GM12878 (cell line): ENCODE results near the gene EPS8. TPM values are rescaled to one million over a fixed set of nuclear protein-coding genes. Genes with fewer than 3 reads are reported as not detected.

Source experiments
- ATF7 ChIP-seq: fragments of 450-650 bp; IDR thresholded peaks from 2 replicates; pipeline ENCODE4 v1.6.1; 2016; ENCODE audit warnings: low read depth, mild to moderate bottlenecking
- BMI1 ChIP-seq: fragments of 450-650 bp; IDR thresholded peaks from 2 replicates; pipeline ENCODE4 v1.6.1; 2016; ENCODE audit warnings: mild to moderate bottlenecking, moderate library complexity, borderline replicate concordance
- CBX3 ChIP-seq: fragments of 200-600 bp; sonication (generic); IDR thresholded peaks from 2 replicates; pipeline ENCODE4 v1.6.1; 2016; ENCODE audit warnings: low read depth, borderline replicate concordance
- YY1 ChIP-seq: IDR thresholded peaks from 2 replicates; pipeline ENCODE4 v1.6.1; 2011; ENCODE audit warnings: low read depth, mild to moderate bottlenecking, low read length
- ZBED1 ChIP-seq: IDR thresholded peaks from 2 replicates; pipeline ENCODE4 v1.6.1; 2016; ENCODE audit warnings: borderline replicate concordance
- ZNF24 ChIP-seq: fragments of 450-650 bp; IDR thresholded peaks from 2 replicates; pipeline ENCODE4 v1.6.1; 2017; ENCODE audit warnings: antibody characterized with exemption, mild to moderate bottlenecking
- polyA plus RNA-seq, 11 experiments: library from polyadenylated mRNA; depleted of rRNA in 4 of 11; unstranded in 6 of 11; stranded (reverse) in 5 of 11; fragments of >200 nt; fragmentation: Nextera tagmentation in 4 of 11; fragmentation: Illumina TruSeq in 1 of 11; extraction: Ambion mirVana in 4 of 11; extraction: Trizol in 1 of 11; gene quantifications; 1 replicate in 1 of 11; 2 replicates in 10 of 11; pipeline versions ENCODE4 v1.2.1 to v1.2.3, GENCODE V29; 2011 to 2016; ENCODE audit warnings: inconsistent platforms in 2 of 11, missing spikeins in 2 of 11, low read depth in 1 of 11
- total RNA-seq, 4 experiments: library from RNA; depleted of rRNA in 3 of 4; stranded (reverse); fragments of >200 nt in 3 of 4; fragmentation: Illumina TruSeq in 1 of 4; extraction: Trizol in 1 of 4; gene quantifications; 2 replicates each; pipeline versions ENCODE4 v1.2.1 to v1.2.3, GENCODE V29; 2013 to 2021
- TF ChIP-seq, protein P1 (sequence below): fragments of 450-650 bp; IDR thresholded peaks from 2 replicates; pipeline ENCODE4 v1.6.1; 2017; ENCODE audit warnings: mild to moderate bottlenecking, moderate library complexity
- TF ChIP-seq, protein P2 (sequence below): fragments of 450-650 bp; IDR thresholded peaks from 2 replicates; pipeline ENCODE4 v1.6.1; 2017; ENCODE audit warnings: antibody characterized with exemption, mild to moderate bottlenecking, moderate library complexity
- TF ChIP-seq, protein P3 (sequence below): fragments of 450-650 bp; IDR thresholded peaks from 2 replicates; pipeline ENCODE4 v1.6.1; 2017; ENCODE audit warnings: borderline replicate concordance

The EPS8 gene
- total and polyA plus RNA-seq, 10 of the 15 experiments (the other 5 are each of a cell fraction or from before 2014, with no cell fraction given), result 1.3 to 127 (median 3.4) TPM

DNA sequence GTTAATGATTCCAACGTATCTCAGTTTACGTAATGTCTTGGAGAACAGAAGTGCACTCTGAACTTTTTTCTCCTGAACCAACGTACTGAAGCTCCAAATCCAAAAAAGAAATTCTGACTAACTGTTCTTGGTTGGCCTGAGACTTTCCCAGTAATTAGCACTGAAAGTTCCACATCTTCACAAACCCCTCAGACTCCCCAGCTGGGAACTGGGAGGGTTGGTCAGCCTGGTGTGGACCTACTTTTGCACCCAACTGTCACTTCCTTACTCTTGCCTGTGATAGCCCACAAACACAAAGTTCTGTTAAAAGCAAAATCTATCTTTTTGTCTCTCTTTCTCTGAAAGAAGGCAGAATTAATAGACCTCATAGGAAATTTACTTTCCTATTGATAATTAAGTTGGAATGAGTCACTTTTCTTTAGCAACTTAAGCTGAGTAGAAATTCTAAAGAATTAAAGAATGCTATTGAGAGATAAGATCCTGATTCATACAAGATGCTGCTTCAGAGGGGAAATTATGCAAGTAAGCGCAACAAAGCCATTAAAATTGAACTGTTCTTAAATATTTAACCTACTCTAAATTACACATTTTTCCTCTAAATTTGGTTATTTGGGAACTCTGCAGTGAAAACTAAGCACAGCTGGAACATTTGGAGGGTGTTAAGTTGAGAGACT is 155.0 kb downstream of the EPS8 start (continued):
- TF ChIP-seq, protein P1, sequence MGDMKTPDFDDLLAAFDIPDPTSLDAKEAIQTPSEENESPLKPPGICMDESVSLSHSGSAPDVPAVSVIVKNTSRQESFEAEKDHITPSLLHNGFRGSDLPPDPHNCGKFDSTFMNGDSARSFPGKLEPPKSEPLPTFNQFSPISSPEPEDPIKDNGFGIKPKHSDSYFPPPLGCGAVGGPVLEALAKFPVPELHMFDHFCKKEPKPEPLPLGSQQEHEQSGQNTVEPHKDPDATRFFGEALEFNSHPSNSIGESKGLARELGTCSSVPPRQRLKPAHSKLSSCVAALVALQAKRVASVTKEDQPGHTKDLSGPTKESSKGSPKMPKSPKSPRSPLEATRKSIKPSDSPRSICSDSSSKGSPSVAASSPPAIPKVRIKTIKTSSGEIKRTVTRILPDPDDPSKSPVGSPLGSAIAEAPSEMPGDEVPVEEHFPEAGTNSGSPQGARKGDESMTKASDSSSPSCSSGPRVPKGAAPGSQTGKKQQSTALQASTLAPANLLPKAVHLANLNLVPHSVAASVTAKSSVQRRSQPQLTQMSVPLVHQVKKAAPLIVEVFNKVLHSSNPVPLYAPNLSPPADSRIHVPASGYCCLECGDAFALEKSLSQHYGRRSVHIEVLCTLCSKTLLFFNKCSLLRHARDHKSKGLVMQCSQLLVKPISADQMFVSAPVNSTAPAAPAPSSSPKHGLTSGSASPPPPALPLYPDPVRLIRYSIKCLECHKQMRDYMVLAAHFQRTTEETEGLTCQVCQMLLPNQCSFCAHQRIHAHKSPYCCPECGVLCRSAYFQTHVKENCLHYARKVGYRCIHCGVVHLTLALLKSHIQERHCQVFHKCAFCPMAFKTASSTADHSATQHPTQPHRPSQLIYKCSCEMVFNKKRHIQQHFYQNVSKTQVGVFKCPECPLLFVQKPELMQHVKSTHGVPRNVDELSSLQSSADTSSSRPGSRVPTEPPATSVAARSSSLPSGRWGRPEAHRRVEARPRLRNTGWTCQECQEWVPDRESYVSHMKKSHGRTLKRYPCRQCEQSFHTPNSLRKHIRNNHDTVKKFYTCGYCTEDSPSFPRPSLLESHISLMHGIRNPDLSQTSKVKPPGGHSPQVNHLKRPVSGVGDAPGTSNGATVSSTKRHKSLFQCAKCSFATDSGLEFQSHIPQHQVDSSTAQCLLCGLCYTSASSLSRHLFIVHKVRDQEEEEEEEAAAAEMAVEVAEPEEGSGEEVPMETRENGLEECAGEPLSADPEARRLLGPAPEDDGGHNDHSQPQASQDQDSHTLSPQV, result no peak
- no peak for TF ChIP-seq YY1
- TF ChIP-seq ZNF24, result no peak
- no peak for TF ChIP-seq CBX3
- TF ChIP-seq ZBED1, result no peak
- TF ChIP-seq BMI1, result no peak
- TF ChIP-seq, protein P2, sequence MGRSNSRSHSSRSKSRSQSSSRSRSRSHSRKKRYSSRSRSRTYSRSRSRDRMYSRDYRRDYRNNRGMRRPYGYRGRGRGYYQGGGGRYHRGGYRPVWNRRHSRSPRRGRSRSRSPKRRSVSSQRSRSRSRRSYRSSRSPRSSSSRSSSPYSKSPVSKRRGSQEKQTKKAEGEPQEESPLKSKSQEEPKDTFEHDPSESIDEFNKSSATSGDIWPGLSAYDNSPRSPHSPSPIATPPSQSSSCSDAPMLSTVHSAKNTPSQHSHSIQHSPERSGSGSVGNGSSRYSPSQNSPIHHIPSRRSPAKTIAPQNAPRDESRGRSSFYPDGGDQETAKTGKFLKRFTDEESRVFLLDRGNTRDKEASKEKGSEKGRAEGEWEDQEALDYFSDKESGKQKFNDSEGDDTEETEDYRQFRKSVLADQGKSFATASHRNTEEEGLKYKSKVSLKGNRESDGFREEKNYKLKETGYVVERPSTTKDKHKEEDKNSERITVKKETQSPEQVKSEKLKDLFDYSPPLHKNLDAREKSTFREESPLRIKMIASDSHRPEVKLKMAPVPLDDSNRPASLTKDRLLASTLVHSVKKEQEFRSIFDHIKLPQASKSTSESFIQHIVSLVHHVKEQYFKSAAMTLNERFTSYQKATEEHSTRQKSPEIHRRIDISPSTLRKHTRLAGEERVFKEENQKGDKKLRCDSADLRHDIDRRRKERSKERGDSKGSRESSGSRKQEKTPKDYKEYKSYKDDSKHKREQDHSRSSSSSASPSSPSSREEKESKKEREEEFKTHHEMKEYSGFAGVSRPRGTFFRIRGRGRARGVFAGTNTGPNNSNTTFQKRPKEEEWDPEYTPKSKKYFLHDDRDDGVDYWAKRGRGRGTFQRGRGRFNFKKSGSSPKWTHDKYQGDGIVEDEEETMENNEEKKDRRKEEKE, result no peak
- no peak for TF ChIP-seq ATF7
- TF ChIP-seq, protein P3, sequence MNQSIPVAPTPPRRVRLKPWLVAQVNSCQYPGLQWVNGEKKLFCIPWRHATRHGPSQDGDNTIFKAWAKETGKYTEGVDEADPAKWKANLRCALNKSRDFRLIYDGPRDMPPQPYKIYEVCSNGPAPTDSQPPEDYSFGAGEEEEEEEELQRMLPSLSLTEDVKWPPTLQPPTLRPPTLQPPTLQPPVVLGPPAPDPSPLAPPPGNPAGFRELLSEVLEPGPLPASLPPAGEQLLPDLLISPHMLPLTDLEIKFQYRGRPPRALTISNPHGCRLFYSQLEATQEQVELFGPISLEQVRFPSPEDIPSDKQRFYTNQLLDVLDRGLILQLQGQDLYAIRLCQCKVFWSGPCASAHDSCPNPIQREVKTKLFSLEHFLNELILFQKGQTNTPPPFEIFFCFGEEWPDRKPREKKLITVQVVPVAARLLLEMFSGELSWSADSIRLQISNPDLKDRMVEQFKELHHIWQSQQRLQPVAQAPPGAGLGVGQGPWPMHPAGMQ, result no peak
